Stomach smooth muscle (tissue), 2 donors: ENCODE results near the gene AXIN1.

Experiments used
- H3K27ac ChIP-seq: one replicate; pipeline ENCODE4 v1.7.0; 2013; ENCODE audit warnings: mild to moderate bottlenecking, low read length, inconsistent platforms
- H3K27me3 ChIP-seq, 2 donors: one replicate each; pipeline ENCODE4 v1.7.0; 2013; ENCODE audit warnings: low read length in 2 of 2; ENCODE audit not compliant: insufficient read depth in 2 of 2, control insufficient read depth in 1 of 2
- H3K36me3 ChIP-seq, 2 donors: one replicate each; pipeline ENCODE4 v1.7.0; 2013; ENCODE audit warnings: low read length in 2 of 2; ENCODE audit not compliant: control insufficient read depth in 2 of 2, insufficient read depth in 2 of 2
- H3K4me1 ChIP-seq: one replicate; pipeline ENCODE4 v1.7.0; 2013; ENCODE audit warnings: low read length; ENCODE audit not compliant: control insufficient read depth, insufficient read depth
- H3K4me3 ChIP-seq, 2 donors: one replicate each; pipeline ENCODE4 v1.7.0; 2013; ENCODE audit warnings: low read length in 2 of 2
- H3K9ac ChIP-seq, 2 donors: one replicate each; pipeline ENCODE4 v1.7.0; 2013; ENCODE audit warnings: low read length in 2 of 2, mild to moderate bottlenecking in 1 of 2
- H3K9me3 ChIP-seq, 2 donors: one replicate each; pipeline ENCODE4 v1.7.0; 2013; ENCODE audit warnings: low read length in 2 of 2; ENCODE audit not compliant: control insufficient read depth in 2 of 2
- donor health status: healthy.
- donor health status: Pancreatic carcinoma.

The AXIN1 gene

GRCh38 chr16:322476-323143, 29.9 kb downstream of the AXIN1 start:
- Histone ChIP-seq H3K27ac (no peak overlapping the region), H3K9ac (no peak overlapping the region), H3K4me1 (peaks cover 3% of the 10 kb centered on the region), H3K36me3 (peaks cover 0 to 11% of the 10 kb centered on the region in 2 donors), H3K9me3 (no peaks in the 10 kb centered on the region), H3K27me3 (no peaks in the 10 kb centered on the region), H3K4me3 (no peak overlapping the region)

- Histone ChIP-seq H3K4me1 (no peaks in the 10 kb centered on the region), H3K36me3 (peaks cover 0 to 11% of the 10 kb centered on the region in 2 donors)
Measured at GRCh38 chr16:321532-321931, 31.0 kb downstream of the AXIN1 start.

GRCh38 chr16:320206-320605, 32.3 kb downstream of the AXIN1 start:
- H3K9me3 ChIP-seq, result no peaks in the 10 kb centered on the region
- H3K36me3 ChIP-seq, result peaks cover 0 to 11% of the 10 kb centered on the region in 2 donors
- no peak overlapping the region for H3K9ac ChIP-seq
- H3K4me3 ChIP-seq, result no peak overlapping the region
- no peaks in the 10 kb centered on the region for H3K27me3 ChIP-seq
- no peak overlapping the region for H3K27ac ChIP-seq
- H3K4me1 ChIP-seq, result no peaks in the 10 kb centered on the region

More at GRCh38 chr16:321532-321931, 31.0 kb downstream of the AXIN1 start:
- H3K27ac ChIP-seq, result no peak overlapping the region
- no peaks in the 10 kb centered on the region for H3K27me3 ChIP-seq
- no peak overlapping the region for H3K9ac ChIP-seq
- no peak overlapping the region for H3K4me3 ChIP-seq
- H3K9me3 ChIP-seq, result no peaks in the 10 kb centered on the region

- Histone ChIP-seq H3K27me3 (no peaks in the 10 kb centered on the region), H3K36me3 (peaks cover 9 to 22% of the 10 kb centered on the region in 2 donors), H3K9ac (no peak overlapping the region), H3K4me1 (no peaks in the 10 kb centered on the region), H3K27ac (no peak overlapping the region), H3K9me3 (no peaks in the 10 kb centered on the region), H3K4me3 (no peak overlapping the region)
Measured at GRCh38 chr16:318628-319027, 33.9 kb downstream of the AXIN1 start.

GRCh38 chr16:317583-317982, 34.9 kb downstream of the AXIN1 start:
- H3K36me3 ChIP-seq, result peaks cover 19 to 31% of the 10 kb centered on the region in 2 donors

GRCh38 chr16:316741-317464, 35.6 kb downstream of the AXIN1 start:
- Histone ChIP-seq H3K36me3 (peaks cover 22 to 31% of the 10 kb centered on the region in 2 donors), H3K27me3 (no peaks in the 10 kb centered on the region), H3K9me3 (no peaks in the 10 kb centered on the region), H3K4me3 (no peak overlapping the region), H3K4me1 (no peaks in the 10 kb centered on the region), H3K27ac (no peak overlapping the region), H3K9ac (no peak overlapping the region)

More at GRCh38 chr16:317583-317982, 34.9 kb downstream of the AXIN1 start:
- Histone ChIP-seq H3K27me3 (no peaks in the 10 kb centered on the region), H3K9me3 (no peaks in the 10 kb centered on the region), H3K27ac (no peak overlapping the region), H3K9ac (no peak overlapping the region), H3K4me1 (no peaks in the 10 kb centered on the region), H3K4me3 (no peak overlapping the region)

- no peaks in the 10 kb centered on the region for H3K27me3 ChIP-seq
- no peak overlapping the region for H3K9ac ChIP-seq
- peaks cover 22 to 31% of the 10 kb centered on the region in 2 donors for H3K36me3 ChIP-seq
- no peaks in the 10 kb centered on the region for H3K4me1 ChIP-seq
- no peaks in the 10 kb centered on the region for H3K9me3 ChIP-seq
- H3K4me3 ChIP-seq, result no peak overlapping the region
- no peak overlapping the region for H3K27ac ChIP-seq
Measured at GRCh38 chr16:314795-315299, 37.7 kb downstream of the AXIN1 start.

GRCh38 chr16:314351-314750, 38.2 kb downstream of the AXIN1 start:
- Histone ChIP-seq H3K4me1 (no peaks in the 10 kb centered on the region), H3K27ac (no peak overlapping the region), H3K9ac (no peak overlapping the region), H3K27me3 (no peaks in the 10 kb centered on the region), H3K36me3 (peaks cover 22 to 31% of the 10 kb centered on the region in 2 donors), H3K4me3 (no peak overlapping the region), H3K9me3 (no peaks in the 10 kb centered on the region)

GRCh38 chr16:311725-312124, 40.8 kb downstream of the AXIN1 start:
- H3K9ac ChIP-seq, result no peak overlapping the region
- no peak overlapping the region for H3K4me3 ChIP-seq
- no peak overlapping the region for H3K27ac ChIP-seq
- H3K4me1 ChIP-seq, result no peaks in the 10 kb centered on the region
- no peaks in the 10 kb centered on the region for H3K27me3 ChIP-seq
- H3K9me3 ChIP-seq, result no peaks in the 10 kb centered on the region
- peaks cover 22 to 30% of the 10 kb centered on the region in 2 donors for H3K36me3 ChIP-seq

GRCh38 chr16:309476-309875, 43.0 kb downstream of the AXIN1 start:
- H3K4me3 ChIP-seq, result no peak overlapping the region
- no peak overlapping the region for H3K9ac ChIP-seq
- H3K4me1 ChIP-seq, result no peaks in the 10 kb centered on the region
- H3K27ac ChIP-seq, result no peak overlapping the region
- peaks cover 22 to 31% of the 10 kb centered on the region in 2 donors for H3K36me3 ChIP-seq
- H3K9me3 ChIP-seq, result no peaks in the 10 kb centered on the region
- no peaks in the 10 kb centered on the region for H3K27me3 ChIP-seq
